ENCODE results near the gene MAD1L1.

The MAD1L1 gene

GRCh38 chr7:2257651-2258050, 24.9 kb upstream of the MAD1L1 start:
- DNase-seq = no peak

DNA sequence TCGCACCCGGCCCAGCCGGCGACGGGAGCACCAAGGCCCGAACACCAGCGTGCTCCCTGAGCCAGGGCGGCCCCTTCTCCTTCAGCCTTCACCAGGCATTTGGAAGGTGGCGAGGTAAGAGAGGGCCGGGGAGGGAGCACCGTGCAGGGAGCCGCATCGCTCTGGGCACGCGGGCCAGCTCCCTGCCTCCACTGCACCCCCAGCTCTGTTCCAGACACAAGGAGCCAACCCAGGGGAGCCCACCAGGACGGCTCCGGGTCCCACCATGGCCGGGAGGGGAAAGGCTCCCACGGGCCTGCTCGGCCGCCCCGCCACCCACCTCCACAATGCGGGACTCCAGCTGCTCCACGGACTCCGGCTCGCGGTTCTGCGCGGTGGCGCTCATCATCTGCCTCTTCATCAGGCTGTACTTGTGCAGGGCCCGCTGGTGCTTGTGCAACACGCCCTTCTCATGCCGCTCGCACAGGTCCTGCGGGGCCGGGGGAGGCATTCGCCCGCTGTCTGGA, 24.4 kb upstream of the MAD1L1 start:
- no peak for DNase-seq

DNA sequence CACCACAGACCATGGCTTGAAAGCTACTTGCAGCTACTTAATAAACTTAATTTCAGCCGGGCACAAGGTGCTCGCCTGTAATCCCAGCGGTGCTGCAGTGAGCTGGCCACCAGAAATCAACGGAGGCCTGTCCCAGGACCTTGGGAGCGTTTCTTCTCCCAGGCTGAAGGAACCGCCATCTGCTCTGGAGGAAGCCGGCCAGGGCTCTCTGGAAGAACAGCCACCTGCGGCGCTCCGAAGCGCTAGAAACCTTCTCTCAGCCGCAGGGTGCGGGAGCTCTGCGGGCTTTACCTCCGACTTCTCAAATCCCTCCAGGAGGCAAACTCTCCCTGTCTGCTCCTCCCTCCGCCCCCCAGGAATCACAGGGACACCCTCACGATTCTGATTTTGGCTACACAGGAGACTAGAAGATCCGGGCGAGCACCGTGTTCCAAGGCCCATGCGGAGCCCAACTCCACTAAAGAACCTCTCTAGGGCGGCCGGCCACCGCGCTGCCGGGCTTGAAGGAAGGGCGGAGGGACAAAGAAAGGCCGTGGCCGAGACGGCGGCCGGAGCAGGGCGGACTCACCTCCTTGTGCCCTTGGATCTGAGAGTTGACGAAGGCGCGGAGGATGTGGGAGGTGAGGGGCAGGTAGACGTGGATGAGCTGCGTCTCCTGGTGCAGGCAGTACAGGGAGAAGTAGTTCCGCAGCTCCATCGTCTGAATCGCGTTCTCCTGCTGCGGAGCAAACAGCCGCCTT, 23.7 kb upstream of the MAD1L1 start:
- no peak for DNase-seq

- no peak for DNase-seq
These were observed 22.7 kb upstream of the MAD1L1 start for GRCh38 chr7:2255145-2256139.

DNA sequence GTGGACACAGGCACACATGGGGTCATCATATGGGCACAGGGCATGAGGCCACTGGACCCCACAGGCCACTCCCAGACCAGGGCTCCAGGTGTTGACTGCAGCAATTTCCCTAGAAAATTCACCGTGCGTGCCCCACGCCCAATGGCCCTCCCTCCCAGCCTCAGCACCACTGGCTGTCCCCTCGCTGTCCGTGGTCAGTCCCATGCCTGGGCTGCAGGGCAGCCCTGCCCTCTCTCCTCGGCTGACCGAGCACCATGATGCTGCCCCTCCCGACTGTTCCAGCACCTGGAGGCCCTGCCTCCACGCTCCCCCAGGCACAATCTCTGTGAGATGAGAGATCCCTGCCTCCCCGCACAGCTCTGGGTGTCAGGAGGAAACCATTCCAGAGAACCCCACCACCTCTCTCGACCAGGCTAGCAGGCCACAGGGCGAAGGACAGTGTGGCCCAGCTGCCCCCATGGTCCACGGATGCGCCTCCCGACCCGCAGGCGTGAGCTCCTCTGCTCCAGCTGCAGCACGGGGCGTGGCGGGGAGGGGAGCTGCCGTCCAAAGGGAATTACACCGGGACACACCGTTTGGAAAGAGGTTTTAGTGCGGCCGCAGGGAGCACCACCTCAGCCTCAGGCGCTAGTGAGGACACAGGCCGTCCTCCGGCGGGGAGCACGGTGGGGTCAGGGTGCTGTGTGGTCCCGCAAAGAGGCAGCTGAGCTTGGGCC, 21.8 kb upstream of the MAD1L1 start:
- DNase-seq = no peak

GRCh38 chr7:2253525-2254244, 20.9 kb upstream of the MAD1L1 start:
- DNase-seq = no peak

DNA sequence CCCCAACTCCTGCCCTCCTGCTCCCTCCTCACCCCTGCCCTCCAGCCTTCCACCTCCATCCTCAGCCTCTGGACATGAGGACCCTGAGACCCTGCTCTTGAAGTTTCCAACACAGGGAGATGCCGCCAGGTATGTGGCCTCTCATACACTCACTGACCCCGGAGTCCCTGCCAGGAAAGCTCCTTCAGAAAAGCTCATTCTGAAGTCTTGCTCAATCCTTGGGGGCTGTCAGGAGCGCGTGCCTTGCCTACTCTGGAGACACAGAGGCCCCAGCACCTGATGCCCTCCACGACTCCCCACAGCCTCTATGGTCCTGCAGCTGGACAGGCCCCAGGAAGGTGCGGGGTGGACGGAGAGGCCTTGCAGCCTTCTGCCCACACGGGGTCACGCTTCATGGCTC, 20.3 kb upstream of the MAD1L1 start:
- DNase-seq = no peak

- no peak for DNase-seq
These were observed 19.4 kb upstream of the MAD1L1 start for GRCh38 chr7:2251841-2252771.

DNA sequence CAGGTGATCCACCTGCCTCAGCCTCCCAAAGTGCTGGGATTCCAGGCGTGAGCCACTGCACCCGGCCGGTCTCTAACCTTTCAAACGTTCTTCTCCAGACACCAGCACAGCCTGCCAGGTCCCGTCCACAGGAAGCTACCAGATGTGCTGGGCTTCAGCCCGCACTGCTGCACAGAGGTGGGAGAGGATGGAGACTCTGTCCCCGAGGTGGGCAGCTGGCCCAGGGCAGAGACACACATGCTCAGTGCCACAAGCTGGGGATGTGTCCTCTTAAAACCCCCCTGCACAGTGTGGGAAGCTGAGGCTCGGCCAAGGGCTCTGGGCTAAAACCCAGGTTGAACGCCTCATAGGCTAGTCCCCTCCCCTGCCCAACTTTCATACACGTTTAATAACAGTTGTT, 18.6 kb upstream of the MAD1L1 start:
- no peak for DNase-seq

GRCh38 chr7:2249744-2250323, 17.1 kb upstream of the MAD1L1 start:
- DNase-seq = no peak

DNA sequence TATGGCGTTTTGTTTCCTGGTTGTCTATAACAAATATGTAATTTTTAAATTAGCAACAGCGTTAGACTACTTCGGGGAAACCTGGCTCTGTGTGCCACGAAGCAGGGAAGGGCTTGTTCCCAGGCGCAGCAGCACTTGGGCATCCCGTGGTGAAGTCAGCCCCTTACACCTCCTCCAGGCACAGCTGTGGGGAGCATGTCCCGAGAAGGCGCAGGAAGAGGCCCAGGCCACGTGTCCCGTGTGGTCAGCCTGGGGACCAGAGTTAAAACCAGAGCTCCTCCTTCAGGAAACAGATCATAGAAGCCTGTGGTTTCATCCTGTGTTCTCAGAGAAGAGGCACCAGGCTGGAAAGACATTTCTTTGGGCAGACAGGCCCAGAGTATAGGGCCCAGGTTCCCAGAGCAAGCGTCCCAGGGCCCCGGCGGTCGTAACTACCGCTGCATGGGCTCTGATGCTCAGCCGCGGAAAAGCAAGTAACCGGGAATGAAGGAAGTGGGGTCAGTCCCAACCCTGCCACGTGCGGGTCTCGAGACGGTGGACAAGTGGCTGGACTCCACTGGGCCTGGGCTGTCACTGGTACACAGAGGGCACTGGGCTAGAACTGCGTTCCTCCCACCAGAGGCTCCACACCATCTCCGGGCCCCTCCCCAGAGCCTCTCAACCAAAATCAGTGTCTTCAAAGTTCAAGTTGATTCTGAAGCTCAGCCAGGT, 16.4 kb upstream of the MAD1L1 start:
- DNase-seq = no peak

DNA sequence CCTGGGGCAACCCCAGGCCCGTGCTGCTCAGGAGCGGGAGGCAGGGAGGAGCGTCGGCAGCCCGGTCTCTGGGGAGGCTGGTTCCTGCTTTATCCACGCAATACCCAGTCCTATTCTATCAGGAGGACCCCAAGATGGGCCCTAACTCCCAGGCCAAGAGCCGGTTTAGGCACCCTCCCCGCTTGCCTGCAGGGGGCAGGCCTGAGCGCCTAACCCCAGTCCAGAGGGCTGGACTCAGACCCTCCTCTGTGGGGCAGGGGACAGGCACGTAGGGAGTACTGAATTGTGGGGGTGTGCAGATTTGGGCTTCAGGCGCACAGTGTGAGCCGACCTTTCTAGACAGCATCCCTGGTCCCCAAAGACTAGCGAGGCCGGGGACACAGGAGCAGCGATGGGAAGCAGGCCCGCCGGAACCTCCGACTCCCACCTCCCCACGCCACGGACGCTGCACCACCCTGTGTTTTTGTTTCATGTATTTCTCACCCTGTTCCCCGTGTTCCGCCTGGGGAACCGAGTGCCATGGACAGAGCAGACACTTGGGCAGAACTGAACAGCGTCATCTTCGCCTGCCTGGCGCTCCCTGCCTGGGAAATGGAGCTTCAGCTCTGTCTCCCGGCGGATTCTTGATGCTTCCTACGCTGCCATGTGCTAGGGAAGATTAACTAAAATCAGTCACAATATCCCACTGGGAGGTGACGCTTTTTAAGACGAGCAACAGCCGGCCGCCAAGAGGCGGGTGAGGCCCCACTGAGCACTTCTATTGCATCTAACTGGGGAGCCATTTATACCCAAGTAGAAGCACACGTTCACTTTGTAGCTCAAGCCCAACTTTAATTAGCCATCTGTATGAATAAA, 14.6 kb upstream of the MAD1L1 start:
- no peak for DNase-seq

- no peak for DNase-seq
These were observed 13.3 kb upstream of the MAD1L1 start for GRCh38 chr7:2245883-2246675.

GRCh38 chr7:2244404-2244995, 11.8 kb upstream of the MAD1L1 start:
- DNase-seq = no peak

- no peak for DNase-seq
These were observed 10.7 kb upstream of the MAD1L1 start for GRCh38 chr7:2243458-2243857.

GRCh38 chr7:2242541-2243429, 10.0 kb upstream of the MAD1L1 start:
- no peak for DNase-seq
